GM21390 (cell line): ENCODE results near the gene GPBP1L1.
"Not testable (repeated sequence)": the region's sequence is repeated elsewhere in the genome, so short reads cannot be mapped to it uniquely, and the experiment has no call there.

Experiments used
- ATAC-seq: cut with Tn5 transposase; IDR thresholded peaks from one replicate; pipeline ENCODE4 v1.9.1; 2021; ENCODE audit not compliant: unreplicated experiment

The GPBP1L1 gene

GRCh38 chr1:45684402-45684801 is 1.9 kb downstream of the GPBP1L1 start:
- no peak for ATAC-seq

- no peak for ATAC-seq
These were observed 3.4 kb downstream of the GPBP1L1 start for GRCh38 chr1:45682942-45683341.

GRCh38 chr1:45679123-45679522 is 7.2 kb downstream of the GPBP1L1 start:
- no peak for ATAC-seq

- ATAC-seq = no peak
These were observed 7.8 kb downstream of the GPBP1L1 start for GRCh38 chr1:45678489-45678888.

GRCh38 chr1:45677751-45678245 is 8.5 kb downstream of the GPBP1L1 start:
- no peak for ATAC-seq

- not testable (repeated sequence) for ATAC-seq
These were observed 9.8 kb downstream of the GPBP1L1 start for GRCh38 chr1:45676553-45676952.

GRCh38 chr1:45674478-45674877 is 11.9 kb downstream of the GPBP1L1 start:
- ATAC-seq = no peak

GRCh38 chr1:45673956-45674355 is 12.4 kb downstream of the GPBP1L1 start:
- no peak for ATAC-seq

GRCh38 chr1:45669859-45670655 is 16.3 kb downstream of the GPBP1L1 start:
- ATAC-seq = no peak

- ATAC-seq = no peak
These were observed 17.0 kb downstream of the GPBP1L1 start for GRCh38 chr1:45669379-45669778.

- ATAC-seq = no peak
These were observed 17.8 kb downstream of the GPBP1L1 start for GRCh38 chr1:45668526-45668925.

- no peak for ATAC-seq
These were observed 18.8 kb downstream of the GPBP1L1 start for GRCh38 chr1:45667321-45668111.

GRCh38 chr1:45666836-45667235 is 19.5 kb downstream of the GPBP1L1 start:
- no peak for ATAC-seq

- no peak for ATAC-seq
These were observed 26.0 kb downstream of the GPBP1L1 start for GRCh38 chr1:45660336-45660735.

GRCh38 chr1:45659222-45659621 is 27.1 kb downstream of the GPBP1L1 start:
- no peak for ATAC-seq

GRCh38 chr1:45658171-45658570 is 28.2 kb downstream of the GPBP1L1 start:
- ATAC-seq = no peak

- no peak for ATAC-seq
These were observed 29.6 kb downstream of the GPBP1L1 start for GRCh38 chr1:45656573-45657226.

- ATAC-seq = no peak
These were observed 31.6 kb downstream of the GPBP1L1 start for GRCh38 chr1:45654540-45655280.

- no peak for ATAC-seq
These were observed 38.9 kb downstream of the GPBP1L1 start for GRCh38 chr1:45647248-45648021.

- no peak for ATAC-seq
These were observed 41.7 kb downstream of the GPBP1L1 start for GRCh38 chr1:45644661-45645060.
